Inferior parietal cortex (tissue), 1 donor: ENCODE data around the gene TBL3.
A peak's percentile ranks its signal among the peaks of the same experiment; 100 is the strongest.

Source experiments
- DNase-seq: peaks from one replicate; pipeline ENCODE4 v3.0.0-alpha.2; 2016; ENCODE audit errors: extremely low spot score

TBL3 gene

DNA sequence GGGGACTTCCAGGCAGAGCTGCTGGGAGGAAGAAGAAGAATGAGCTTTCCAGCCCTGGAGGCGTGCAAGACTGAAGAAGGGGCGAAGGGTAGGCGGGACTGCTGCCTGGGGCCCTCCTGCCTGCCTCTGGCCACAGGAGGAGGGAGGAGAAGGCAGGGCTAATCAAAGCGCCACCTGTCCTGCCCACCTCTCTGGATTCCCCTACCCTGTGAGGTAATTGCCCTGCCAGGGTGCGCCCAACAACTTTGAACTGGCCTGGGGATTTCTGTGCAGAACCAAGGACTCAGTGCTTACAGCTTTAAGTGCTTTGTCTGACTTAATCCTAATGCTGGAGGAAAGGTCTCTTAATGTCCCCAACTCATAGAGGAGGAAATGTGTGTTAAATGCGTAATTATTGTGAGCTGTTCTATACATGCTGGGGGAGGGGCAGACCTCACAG is 9.6 kb downstream of the TBL3 start, which contains the start of gene NOXO1:
Gene NOXO1 (minus strand): TSS at position 72 of the 439 bp plus-strand sequence. CDS start 290 bp downstream, outside the sequence.
- no peak for DNase-seq

DNA sequence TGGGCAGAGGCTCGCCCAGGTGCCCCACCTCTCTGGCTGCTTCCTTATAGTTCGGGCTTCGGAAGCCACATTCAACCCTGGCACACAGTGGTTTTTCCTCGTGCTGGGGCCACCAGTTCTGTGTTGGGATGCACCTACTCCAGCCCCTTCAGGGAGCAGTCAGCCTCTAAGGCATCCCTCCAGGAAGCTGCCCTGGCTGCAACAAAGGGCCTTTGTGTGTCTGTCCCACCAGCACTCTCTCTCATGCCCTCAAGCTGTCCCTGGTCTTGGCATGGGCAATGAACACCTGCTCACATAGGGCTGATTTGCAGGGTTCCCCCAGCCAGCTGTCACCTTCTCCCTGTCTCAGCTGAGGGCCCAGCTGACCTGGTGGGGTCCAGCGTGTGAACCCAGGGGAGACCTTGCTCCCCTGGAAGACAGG is 10.2 kb downstream of the TBL3 start:
- DNase-seq: no peak

DNA sequence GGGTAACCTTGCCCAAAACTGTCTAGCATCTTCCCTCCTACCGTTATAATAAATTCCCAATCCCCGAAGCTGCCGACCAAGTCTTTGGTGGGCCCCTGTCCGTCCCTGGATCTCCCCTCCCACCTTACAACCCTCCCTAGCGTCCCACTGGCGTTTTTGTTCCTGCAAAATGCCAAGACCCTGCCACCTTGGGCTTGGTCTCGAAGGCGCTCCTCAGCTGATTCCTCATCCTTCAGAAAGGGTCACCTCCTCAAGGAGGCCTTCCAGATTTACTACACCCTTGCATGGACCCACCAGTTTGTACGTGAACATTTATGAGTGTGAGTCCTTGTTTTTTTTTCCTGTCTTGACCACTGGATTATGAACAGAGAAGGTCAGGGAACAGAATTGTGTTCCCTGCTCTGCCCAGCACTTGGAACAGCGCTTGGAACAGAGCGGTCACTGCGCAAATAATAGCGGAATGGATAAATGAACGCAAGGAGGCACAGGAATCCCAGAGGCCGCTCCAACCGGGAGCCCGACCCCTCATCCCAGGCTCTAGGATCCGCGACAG is 11.2 kb downstream of the TBL3 start:
- DNase-seq: no peak

DNA sequence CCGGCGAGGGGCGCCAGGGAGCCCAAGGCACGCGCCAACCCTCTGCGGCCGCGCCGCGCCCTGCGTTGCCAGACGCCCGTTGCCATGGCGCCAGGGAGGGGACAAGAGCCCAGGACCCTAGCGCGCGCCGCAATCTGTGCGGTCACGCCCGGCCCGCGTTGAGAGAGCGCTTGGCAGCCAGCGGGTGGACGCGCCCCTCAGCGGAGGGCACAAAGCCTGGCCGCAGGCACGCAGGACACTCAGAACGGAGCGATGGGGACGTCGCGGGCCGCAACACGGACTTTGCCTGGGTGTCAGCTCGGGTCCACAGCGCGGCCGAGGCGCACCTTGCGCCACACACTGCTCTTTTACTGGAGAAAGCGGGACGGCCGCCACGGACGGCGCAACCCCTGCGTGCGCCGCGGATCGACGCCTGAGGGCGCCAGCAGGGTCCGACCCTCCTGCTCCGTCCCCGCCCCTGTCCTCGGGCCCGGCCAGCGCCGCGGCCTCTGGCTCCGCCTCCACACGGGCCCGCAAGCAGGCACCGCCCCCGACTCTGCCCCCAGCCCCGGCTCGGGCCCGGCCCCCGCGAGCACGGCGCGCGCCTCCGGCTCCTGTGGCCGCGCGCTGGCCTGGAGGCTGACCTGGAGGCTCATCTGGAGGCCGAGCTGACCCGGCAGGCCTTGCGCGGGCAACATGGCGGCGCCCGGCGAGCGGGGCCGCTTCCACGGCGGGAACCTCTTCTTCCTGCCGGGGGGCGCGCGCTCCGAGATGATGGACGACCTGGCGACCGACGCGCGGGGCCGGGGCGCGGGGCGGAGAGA is 11.9 kb downstream of the TBL3 start, which contains the start of gene GFER:
Gene GFER (plus strand): TSS at position 650 of the 803 bp plus-strand sequence. CDS start 26 bp downstream, at position 676.
- peak; percentile 78 for DNase-seq

DNA sequence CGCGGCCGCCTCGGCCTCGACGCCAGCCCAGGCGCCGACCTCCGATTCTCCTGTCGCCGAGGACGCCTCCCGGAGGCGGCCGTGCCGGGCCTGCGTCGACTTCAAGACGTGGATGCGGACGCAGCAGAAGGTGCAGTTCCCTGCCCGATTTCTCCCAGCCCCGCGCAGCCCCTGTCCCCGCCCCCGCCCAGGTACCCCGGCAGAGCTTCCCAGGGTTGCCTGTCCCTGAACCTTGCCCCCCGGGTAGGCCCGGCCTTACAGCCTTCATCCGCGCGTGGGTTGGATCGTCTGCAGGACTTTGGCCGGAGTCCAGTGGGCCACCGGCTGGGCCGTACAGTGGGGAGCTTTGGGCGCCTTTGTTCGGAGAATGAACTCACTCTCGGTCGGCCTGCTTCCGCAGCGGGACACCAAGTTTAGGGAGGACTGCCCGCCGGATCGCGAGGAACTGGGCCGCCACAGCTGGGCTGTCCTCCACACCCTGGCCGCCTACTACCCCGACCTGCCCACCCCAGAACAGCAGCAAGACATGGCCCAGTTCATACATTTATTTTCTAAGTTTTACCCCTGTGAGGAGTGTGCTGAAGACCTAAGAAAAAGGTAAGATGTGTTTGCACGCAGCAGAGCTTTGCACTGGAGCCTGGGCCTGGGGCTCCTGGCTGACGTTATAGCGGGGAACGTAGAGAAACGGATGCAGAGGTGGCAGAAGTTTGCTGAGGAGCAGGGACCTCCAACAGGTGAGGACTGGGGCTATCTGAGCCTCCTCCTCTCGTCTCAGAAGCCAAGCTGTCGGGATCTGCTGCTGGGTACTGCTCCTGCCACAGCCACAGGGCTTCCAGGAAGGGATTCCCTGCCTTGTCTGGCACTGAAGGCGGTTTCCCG is 12.7 kb downstream of the TBL3 start:
- no peak for DNase-seq

DNA sequence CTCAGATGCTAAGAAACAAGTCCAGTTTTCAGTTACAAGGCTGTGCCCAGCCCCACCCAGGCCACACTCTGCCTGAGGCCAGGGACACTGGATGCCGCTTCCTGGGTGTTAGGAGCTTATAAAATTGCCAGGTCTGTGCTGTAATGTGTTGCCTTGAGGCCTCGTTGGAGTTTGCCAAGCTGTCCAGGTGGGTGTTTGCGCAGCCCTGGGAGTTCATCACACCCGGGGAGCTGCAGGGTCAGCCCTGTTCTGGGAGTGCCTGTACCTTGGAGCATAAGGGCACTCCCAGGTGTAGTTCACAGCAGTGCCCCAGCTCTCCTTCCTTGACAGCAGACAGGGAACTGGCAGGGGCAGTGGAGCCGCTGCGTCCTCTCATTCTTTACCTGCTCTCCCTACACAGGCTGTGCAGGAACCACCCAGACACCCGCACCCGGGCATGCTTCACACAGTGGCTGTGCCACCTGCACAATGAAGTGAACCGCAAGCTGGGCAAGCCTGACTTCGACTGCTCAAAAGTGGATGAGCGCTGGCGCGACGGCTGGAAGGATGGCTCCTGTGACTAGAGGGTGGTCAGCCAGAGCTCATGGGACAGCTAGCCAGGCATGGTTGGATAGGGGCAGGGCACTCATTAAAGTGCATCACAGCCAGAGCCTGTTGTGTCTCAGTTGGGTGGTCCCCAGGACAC is 13.8 kb downstream of the TBL3 start:
- no peak for DNase-seq

DNA sequence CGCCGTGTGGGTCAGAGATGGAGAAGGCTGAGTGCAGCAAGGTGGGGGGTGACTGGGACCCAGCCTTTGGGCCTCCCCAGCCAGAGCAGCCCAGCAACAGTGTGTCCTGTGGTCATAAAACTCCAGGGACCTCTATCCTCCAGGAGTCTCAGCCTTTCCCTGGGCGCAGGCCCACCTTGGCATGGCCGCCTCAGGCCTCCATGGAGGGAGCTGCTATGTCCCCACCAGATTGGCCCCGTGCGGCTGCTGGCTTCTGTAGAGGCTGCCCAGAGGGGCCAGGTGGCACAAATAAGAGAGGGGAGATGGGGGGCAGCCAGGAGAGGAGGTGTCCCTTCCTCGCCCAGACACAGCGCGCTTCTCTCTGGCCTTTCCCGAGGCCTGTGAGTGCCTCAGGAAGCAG is 15.3 kb downstream of the TBL3 start:
- DNase-seq: no peak

DNA sequence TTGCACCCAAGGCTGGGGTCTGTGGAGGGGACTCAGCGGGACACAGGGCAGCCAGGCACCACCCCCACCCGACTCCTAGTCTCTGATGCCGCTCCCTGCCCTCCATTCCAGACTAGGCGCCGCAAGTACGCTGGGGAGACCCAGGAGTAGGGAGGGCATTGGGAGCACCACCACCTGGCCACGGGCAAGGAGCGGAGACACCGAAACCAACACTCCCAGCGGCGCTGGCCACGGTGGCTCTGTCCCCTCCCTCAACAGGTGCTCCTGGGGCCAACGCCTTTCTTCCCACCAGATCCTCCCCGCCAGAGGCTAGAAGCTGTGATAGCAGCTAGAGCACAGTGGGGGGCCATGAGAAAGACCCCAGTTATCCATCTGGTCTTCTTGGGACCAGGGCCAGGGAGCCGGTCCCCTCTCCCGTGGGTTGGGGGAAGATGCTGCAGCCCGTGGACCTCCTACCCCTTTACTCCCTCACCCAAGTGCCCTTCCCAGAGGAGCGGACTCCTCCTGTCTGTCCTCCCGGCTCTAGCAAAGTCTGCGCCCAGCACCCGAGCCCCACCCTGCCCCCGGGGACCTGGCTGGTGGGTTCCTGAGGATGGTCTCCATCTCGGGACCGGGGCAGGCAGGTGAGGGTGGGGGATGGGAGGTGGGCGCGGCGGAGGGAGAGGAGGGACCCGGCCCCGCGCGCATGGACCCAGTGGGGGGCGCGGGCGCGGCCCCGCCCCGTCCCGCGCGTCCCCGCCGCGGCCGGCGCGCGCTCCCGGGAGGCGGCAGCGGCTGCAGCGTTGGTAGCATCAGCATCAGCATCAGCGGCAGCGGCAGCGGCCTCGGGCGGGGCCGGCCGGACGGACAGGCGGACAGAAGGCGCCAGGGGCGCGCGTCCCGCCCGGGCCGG is 17.6 kb downstream of the TBL3 start, which contains the start of gene SYNGR3:
Gene SYNGR3 (plus strand): TSS at position 762 of the 892 bp plus-strand sequence. CDS start 133 bp downstream, outside the sequence.
- no peak for DNase-seq

DNA sequence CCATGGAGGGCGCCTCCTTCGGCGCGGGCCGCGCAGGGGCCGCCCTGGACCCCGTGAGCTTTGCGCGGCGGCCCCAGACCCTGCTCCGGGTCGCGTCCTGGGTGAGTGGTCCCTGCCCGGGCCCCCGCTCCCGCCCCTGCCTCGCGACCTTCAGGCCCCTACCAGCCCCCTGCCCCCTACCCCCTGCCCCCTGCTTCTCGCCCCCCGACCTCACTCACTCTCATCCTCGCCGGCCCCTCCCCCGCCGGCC is 18.2 kb downstream of the TBL3 start:
- no peak for DNase-seq

DNA sequence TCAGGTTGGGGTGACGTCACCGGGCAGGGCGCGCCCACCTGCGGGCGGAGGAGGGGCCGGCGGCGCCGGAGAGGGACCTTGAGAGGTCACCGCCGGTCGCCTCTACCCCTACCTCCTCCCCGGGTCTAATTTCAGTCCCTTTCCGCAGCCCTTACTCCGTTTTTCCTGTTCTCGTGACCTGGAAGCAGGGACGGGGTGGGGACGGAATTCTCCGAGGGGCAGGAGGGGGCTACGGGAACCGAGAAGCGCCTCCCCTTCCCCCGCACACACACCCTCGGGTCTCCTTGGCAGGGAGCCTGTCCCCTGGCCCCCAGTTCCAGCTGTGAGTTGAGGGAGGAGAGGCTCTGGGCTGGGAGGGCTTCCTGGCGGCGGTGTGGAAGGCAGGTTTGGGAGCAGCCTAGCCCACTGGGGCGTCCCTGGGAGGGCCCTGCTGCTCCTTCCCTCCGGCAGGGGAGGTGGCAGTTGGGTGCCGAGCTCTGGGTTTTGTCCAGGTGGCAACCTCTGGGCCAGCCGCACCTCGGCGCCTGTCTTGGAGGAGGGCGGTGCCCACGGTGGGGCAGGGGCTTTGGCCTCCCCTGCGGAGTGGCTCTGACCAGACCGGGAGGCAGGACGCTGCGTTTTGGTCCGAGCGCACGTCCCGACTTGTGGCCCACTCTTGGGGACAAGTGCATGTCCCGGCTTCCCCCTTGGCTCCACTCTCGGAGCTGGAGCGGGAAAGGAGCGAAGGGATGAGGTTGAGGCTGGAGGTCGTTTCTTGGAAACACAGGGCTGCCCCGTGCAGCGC is 18.7 kb downstream of the TBL3 start:
- no peak for DNase-seq

DNA sequence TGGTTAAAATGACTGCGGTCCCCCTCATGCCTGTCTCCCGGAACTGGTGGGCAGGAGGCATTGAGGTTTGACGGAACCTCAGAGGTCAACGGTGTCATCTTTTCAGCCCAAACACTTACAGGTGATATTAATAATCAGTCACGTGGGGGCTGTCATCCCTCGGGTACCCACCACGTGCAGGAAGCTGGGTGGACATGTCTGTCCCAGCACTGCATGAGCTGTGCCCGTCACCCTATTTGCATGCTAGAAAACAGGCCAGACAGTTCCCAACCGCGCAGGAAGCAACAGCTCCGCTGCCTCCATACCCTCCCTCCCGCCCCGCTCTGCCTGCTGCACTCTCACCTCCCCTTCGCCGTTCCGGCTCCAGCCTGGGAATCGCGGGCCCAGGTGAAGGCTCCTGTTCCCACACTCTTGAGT is 19.3 kb downstream of the TBL3 start:
- DNase-seq: no peak

DNA sequence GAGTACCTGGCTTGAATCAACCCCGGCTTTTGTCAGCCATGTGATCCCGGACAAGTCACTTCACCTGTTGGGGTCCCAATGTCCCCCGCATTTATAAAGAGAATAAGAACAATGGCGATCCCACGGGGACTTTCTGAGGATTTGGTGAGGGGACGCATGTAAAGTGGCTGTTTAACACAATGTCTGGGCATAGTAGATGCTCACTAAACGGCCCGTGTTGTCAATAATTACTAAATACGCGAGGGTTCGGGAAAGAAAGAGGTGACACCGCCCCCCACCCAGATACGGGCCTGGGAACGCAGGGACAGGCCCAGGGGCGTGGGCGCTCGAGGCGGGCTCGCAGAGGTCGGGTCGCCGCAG is 19.7 kb downstream of the TBL3 start:
- DNase-seq: no peak

DNA sequence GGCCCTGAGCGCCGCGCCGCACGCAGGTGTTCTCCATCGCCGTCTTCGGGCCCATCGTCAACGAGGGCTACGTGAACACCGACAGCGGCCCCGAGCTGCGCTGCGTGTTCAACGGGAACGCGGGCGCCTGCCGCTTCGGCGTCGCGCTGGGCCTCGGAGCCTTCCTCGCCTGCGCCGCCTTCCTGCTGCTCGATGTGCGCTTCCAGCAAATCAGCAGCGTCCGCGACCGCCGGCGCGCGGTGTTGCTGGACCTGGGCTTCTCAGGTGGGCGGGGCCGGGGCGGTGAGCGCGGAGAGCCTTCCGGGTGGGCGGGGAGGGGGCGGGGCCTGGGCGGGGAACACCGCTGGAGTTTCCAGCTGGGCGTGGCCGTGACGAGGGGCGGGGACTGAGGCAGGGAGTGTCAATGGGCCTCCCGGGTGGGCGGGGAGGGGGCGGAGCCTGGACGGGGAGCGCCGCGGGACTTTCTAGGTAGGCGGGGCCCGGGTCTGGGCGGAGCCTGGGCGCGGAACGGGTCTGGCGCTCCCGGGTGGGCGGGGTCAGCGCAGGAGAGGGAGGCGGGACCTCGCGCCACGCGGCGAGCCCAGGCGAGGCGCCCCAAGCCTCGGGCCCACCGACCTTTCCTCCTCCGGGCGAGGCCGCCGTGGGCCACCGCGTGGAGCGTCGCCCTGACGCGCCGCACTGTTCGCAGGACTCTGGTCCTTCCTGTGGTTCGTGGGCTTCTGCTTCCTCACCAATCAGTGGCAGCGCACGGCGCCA is 20.3 kb downstream of the TBL3 start:
- DNase-seq: peak; percentile 69

DNA sequence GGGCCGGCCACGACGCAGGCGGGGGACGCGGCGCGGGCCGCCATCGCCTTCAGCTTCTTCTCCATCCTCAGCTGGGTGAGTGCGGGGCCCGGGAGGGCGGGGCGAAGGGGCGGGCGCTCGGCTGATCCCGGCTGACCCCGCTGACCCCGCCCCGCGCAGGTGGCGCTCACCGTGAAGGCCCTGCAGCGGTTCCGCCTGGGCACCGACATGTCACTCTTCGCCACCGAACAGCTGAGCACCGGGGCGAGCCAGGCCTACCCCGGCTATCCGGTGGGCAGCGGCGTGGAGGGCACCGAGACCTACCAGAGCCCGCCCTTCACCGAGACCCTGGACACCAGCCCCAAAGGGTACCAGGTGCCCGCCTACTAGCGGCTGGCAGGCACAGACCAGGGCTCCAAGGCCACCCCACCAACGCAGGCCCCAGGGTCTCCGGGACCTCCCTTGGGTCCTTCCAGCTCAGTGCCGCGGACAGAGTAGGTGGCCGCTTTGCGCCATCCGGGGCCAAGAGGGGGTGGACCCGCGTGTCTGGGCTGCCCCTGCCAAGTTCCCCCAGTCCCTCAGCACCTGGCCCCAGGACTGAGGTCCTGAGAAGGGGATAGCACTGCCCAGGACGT is 21.0 kb downstream of the TBL3 start:
- DNase-seq: no peak

DNA sequence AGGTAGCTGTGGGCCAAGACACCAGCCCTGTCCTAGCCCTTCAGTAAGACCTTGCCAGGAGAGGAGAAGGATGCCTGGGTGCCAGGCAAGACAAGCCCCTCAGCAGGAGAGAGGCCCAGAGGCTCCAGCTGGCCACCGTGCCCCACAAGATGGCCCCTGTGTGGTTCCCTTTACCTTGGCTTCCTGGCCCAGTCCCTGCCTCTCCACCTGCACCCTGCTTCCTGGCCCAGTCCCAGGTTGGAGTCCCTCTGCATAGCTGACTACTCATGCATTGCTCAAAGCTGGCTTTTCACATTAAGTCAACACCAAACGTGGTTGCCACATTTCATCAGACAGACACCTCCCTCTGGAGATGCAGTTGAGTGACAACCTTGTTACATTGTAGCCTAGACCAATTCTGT is 21.9 kb downstream of the TBL3 start:
- DNase-seq: no peak

DNA sequence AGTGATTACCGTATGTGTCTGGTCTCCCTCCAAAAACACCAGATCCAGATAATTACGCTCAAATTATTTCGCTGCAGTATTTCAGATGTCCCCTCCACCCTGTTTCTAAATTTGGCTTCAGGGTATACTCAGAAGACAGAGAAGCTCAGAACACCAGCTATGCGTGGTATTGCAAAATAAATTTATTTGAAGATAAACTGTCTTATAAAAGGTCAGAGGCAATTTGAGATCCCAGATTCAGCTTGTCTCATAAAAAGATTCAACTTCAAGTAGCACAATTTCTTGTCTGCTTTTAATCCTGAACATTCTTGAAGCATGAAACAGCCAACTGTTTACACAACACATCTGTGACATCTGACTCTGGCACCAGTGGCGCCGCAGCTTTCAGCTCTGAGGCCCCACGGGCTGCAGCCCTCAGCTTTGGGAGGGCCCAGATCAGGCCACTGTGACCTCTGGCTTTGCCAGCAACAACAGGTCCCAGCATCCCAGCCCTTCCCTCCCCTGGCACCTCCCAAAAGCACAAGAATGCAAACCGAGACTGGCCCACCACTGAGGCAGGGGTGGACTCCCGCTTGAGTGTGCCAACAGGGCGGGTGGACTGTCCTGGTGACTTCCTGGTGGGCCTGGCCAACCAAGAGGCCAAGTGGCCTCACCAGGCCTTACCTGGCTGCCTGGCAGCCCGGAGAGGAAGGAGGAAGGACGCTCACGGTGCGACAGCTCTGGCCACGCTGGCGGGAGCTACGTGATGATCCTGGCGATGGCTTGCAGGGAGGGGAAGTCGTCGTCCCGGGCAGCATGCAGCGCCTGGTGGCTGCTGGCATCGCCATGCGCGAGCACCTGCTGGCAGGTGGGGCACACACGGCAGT is 25.9 kb downstream of the TBL3 start:
- DNase-seq: no peak

DNA sequence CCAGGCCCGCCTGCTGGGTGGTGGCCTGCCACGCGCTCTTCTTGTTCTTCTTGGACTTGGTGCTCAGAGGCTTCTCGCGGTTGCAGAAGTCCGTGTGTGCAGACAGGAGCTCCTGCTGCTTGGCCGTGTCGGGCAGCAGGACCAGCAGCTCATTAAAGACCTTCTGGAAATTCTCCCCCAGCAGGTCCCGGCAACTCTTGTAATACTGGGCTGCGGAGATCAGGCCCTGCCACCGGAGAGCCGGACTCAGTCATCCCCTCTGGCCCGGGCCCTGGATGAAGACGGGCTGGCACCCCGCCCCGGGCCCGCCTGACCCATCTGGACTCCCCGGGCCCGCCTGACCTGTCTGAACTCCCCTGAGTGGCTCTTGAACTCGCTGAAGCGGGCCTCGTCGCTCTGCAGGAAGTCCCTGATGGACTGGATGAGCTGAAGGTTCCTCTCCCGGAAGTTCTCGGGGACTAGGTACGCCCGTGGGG is 26.5 kb downstream of the TBL3 start:
- no peak for DNase-seq
